Ishikawa (cell line): Measurements from ENCODE around the gene MAST4.

Experiments used
- CREB1 ChIP-seq: IDR thresholded peaks from 2 replicates; pipeline ENCODE4 v1.6.1; 2012; ENCODE audit warnings: low read depth
- EGR1 ChIP-seq: IDR thresholded peaks from 2 replicates; pipeline ENCODE4 v1.6.1; 2012
- EP300 ChIP-seq: IDR thresholded peaks from 2 replicates; pipeline ENCODE4 v1.6.1; 2012; ENCODE audit warnings: borderline replicate concordance
- NFIC ChIP-seq: IDR thresholded peaks from 2 replicates; pipeline ENCODE4 v1.6.1; 2012
- RAD21 ChIP-seq: IDR thresholded peaks from 2 replicates; pipeline ENCODE4 v1.6.1; 2012; ENCODE audit warnings: low read depth
- TAF1 ChIP-seq: IDR thresholded peaks from 2 replicates; pipeline ENCODE4 v1.6.1; 2012; ENCODE audit warnings: low read depth, mild to moderate bottlenecking
- TCF12 ChIP-seq: IDR thresholded peaks from 2 replicates; pipeline ENCODE4 v1.6.1; 2012; ENCODE audit warnings: low read depth
- TEAD4 ChIP-seq: IDR thresholded peaks from 2 replicates; pipeline ENCODE4 v1.6.1; 2012
- YY1 ChIP-seq: IDR thresholded peaks from 2 replicates; pipeline ENCODE4 v1.6.1; 2012; ENCODE audit warnings: low read depth
- TF ChIP-seq, protein P1 (sequence below): IDR thresholded peaks from 2 replicates; pipeline ENCODE4 v1.6.1; 2012
- TF ChIP-seq, protein P2 (sequence below): IDR thresholded peaks from 2 replicates; pipeline ENCODE4 v1.6.1; 2012

DNA sequence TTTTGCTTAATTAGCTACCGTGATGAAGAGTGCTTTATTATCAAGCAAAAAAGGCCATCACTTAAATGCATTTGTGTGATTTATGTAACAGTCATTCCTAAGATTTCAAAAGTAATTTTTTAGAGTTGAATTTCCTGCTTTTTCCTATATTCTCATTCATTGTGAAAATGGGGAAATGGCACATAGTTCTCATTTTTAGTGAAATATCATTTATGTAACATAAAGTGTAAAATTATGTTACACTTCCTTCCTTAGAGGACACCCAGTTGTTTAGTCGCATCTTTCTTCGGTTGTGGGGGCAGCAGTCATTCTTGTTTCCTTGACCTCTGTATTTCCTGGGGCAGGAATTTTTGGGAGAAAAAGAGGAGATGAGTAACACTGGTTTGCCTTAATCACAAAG lies 142.8 kb downstream of the MAST4 start:
- TF ChIP-seq TAF1: no peak
- TF ChIP-seq CREB1: no peak
- TF ChIP-seq EP300: no peak
- no peak for TF ChIP-seq YY1
- TF ChIP-seq, protein P1, sequence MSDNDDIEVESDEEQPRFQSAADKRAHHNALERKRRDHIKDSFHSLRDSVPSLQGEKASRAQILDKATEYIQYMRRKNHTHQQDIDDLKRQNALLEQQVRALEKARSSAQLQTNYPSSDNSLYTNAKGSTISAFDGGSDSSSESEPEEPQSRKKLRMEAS: no peak
- TF ChIP-seq RAD21: no peak
- TF ChIP-seq, protein P2, sequence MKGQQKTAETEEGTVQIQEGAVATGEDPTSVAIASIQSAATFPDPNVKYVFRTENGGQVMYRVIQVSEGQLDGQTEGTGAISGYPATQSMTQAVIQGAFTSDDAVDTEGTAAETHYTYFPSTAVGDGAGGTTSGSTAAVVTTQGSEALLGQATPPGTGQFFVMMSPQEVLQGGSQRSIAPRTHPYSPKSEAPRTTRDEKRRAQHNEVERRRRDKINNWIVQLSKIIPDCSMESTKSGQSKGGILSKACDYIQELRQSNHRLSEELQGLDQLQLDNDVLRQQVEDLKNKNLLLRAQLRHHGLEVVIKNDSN: no peak
- no peak for TF ChIP-seq TCF12
- no peak for TF ChIP-seq EGR1
- no peak for TF ChIP-seq TEAD4
- TF ChIP-seq NFIC: no peak
